OCI-LY1 (cell line): ENCODE measurements around the gene ACTR5.

Source experiments
- H2AFZ ChIP-seq: fragments of 200-600 bp; sonication (generic), shearing (Covaris generic); 2 replicates; pipeline ENCODE4 v1.6.0; 2014; ENCODE audit warnings: antibody characterized with exemption, mild to moderate bottlenecking, low read length
- H3F3A ChIP-seq: fragments of 200-600 bp; sonication (generic), shearing (Covaris generic); 2 replicates; pipeline ENCODE4 v1.6.0; 2014; ENCODE audit warnings: mild to moderate bottlenecking, antibody characterized with exemption, low read length, moderate library complexity; ENCODE audit not compliant: insufficient read depth
- H3K27ac ChIP-seq: fragments of 200-600 bp; sonication (generic); 2 replicates; pipeline ENCODE4 v1.5.1; 2014; ENCODE audit warnings: low read length, mixed run types, mild to moderate bottlenecking, low read depth; ENCODE audit not compliant: poor library complexity, severe bottlenecking
- H3K27me3 ChIP-seq: fragments of 200-600 bp; sonication (generic); 2 replicates; pipeline ENCODE4 v1.6.0; 2014; ENCODE audit warnings: antibody characterized with exemption, mild to moderate bottlenecking, low read length, moderate library complexity; ENCODE audit not compliant: insufficient read depth
- H3K36me3 ChIP-seq: fragments of 200-600 bp; sonication (generic); 2 replicates; pipeline ENCODE4 v1.6.1; 2014; ENCODE audit warnings: mild to moderate bottlenecking, antibody characterized with exemption, low read length, moderate library complexity, mixed read lengths; ENCODE audit not compliant: insufficient read depth
- H3K4me1 ChIP-seq: fragments of 200-600 bp; sonication (generic); 2 replicates; pipeline ENCODE4 v1.5.1; 2014; ENCODE audit warnings: mild to moderate bottlenecking, low read length, moderate library complexity; ENCODE audit not compliant: insufficient read depth, severe bottlenecking
- H3K4me2 ChIP-seq: fragments of 200-600 bp; sonication (generic), shearing (Covaris generic); 2 replicates; pipeline ENCODE4 v1.6.1; 2014; ENCODE audit warnings: low read length
- H3K4me3 ChIP-seq: fragments of 200-600 bp; sonication (generic); 2 replicates; pipeline ENCODE4 v1.5.1; 2014; ENCODE audit warnings: low read length, low read depth, mild to moderate bottlenecking, mixed read lengths; ENCODE audit not compliant: poor library complexity, severe bottlenecking
- H3K79me2 ChIP-seq: fragments of 200-600 bp; shearing (Covaris generic); 2 replicates; pipeline ENCODE4 v1.6.1; 2016; ENCODE audit warnings: mixed run types, low read length, mixed read lengths; ENCODE audit not compliant: insufficient read depth
- H3K9ac ChIP-seq: fragments of 200-600 bp; sonication (generic), shearing (Covaris generic); 2 replicates; pipeline ENCODE4 v1.6.1; 2014; ENCODE audit warnings: mild to moderate bottlenecking, low read length, mixed read lengths
- H3K9me2 ChIP-seq: fragments of 200-600 bp; sonication (generic), shearing (Covaris generic); 2 replicates; pipeline ENCODE4 v1.6.1; 2014; ENCODE audit warnings: low read depth, mild to moderate bottlenecking, low read length, mixed read lengths
- H3K9me3 ChIP-seq: fragments of 200-600 bp; shearing (Covaris generic); 2 replicates; pipeline ENCODE4 v1.6.1; 2014; ENCODE audit warnings: low read length, mixed read lengths
- H4K20me1 ChIP-seq: fragments of 200-600 bp; sonication (generic), shearing (Covaris generic); 2 replicates; pipeline ENCODE4 v1.6.0; 2016; ENCODE audit warnings: mild to moderate bottlenecking, low read length; ENCODE audit not compliant: insufficient read depth
- CTCF ChIP-seq: fragments of 200-600 bp; sonication (generic), shearing (Covaris generic); IDR thresholded peaks from 2 replicates; pipeline ENCODE4 v1.5.1; 2017; ENCODE audit warnings: mild to moderate bottlenecking, antibody characterized with exemption, low read length, moderate library complexity, mixed read lengths
- EZH2 ChIP-seq: fragments of 200-600 bp; sonication (generic), shearing (Covaris generic); IDR thresholded peaks from 2 replicates; pipeline ENCODE4 v1.8.0; 2017; ENCODE audit warnings: borderline replicate concordance, mixed run types, mild to moderate bottlenecking, antibody characterized with exemption, low read length, moderate library complexity, mixed read lengths

Gene ACTR5

GRCh38 chr20:38805502-38805957 lies 57.3 kb downstream of the ACTR5 start, which contains the start of gene PPP1R16B:
Gene PPP1R16B (plus strand): TSS chr20:38805697. CDS start chr20:38835926, 30,229 bp downstream.
- Histone ChIP-seq H3K27me3 (no peaks in the 10 kb centered on the region), H3K9ac (peak within 1 kb of the TSS; percentile 97), H3K9me2 (no peaks in the 10 kb centered on the region), H3K27ac (peak within 1 kb of the TSS; percentile 90), H3K4me3 (peak within 1 kb of the TSS; percentile 97), H3K36me3 (peaks cover 19% of the 10 kb centered on the region; the same call in 1 of the 2 replicates), H3K79me2 (peaks cover 42% of the 10 kb centered on the region), H3F3A (0 out of 2 replicates have a peak, but pooled peaks cover 5% of the 10 kb centered on the region), H4K20me1 (no peaks in the 10 kb centered on the region), H3K4me1 (peaks cover 50% of the 10 kb centered on the region), H2AFZ (no peak within 1 kb of the TSS), H3K9me3 (no peaks in the 10 kb centered on the region), H3K4me2 (peak within 1 kb of the TSS; percentile 90)
- TF ChIP-seq EZH2, result no peak
- TF ChIP-seq CTCF, result no peak

GRCh38 chr20:38805958-38806854 lies 57.9 kb downstream of the ACTR5 start:
- Histone ChIP-seq H3K4me1 (peaks cover 57% of the 10 kb centered on the region), H3K9ac (peak overlapping the region; percentile 97), H3K79me2 (peaks cover 48% of the 10 kb centered on the region), H3K9me3 (no peaks in the 10 kb centered on the region), H3K9me2 (no peaks in the 10 kb centered on the region), H3K4me2 (peak overlapping the region; percentile 90), H3K4me3 (peak overlapping the region; percentile 97), H2AFZ (no peak overlapping the region), H4K20me1 (no peaks in the 10 kb centered on the region), H3K27me3 (no peaks in the 10 kb centered on the region), H3K36me3 (peaks cover 26% of the 10 kb centered on the region; the same call in 1 of the 2 replicates), H3F3A (0 out of 2 replicates have a peak, but pooled peaks cover 5% of the 10 kb centered on the region), H3K27ac (peak overlapping the region; percentile 90)
- TF ChIP-seq EZH2, result no peak
- no peak for TF ChIP-seq CTCF

DNA sequence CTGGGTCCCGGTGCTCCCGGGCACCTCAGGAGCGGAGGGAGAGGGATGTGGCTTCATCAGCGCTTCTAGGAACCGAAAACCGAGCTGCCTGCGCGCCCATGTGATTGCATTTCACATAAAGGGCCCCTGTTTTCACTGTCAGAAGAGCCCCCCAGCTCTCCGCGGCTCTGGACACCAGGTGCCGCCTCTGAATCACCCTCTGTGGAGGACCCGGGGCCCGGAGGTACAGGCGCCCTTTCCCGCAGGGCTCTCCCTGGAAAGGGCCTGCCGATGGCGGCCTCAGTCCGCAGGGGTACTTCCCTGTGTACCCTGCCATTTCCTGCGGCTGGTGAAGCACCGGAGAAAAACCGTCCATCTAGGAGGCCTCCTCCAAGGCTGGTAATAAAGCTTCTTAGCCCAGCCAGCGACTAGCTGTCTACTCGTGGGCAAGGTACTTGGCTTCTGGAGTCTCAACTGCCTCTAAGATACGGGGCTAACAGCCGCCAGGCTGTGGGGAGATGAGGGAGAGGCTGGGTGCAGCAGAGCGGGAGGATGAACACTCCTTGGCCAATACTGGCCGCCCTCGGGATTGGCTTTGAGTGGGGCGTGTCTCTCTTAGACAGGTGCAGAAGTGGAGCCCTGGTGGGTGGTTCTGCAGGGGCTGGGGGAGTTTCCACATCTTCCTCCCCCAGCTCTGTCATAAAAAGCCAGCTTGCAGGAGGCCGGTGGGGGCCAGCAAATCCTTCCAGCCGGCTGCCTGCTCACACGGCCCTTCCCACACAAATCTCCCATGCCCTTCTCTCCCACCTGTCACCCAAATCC lies 58.8 kb downstream of the ACTR5 start:
- peaks cover 65% of the 10 kb centered on the region for H3K4me1 ChIP-seq
- H3K27me3 ChIP-seq, result no peaks in the 10 kb centered on the region
- peak overlapping the region; percentile 90 for H3K27ac ChIP-seq
- peak overlapping the region; percentile 97 for H3K4me3 ChIP-seq
- peaks cover 53% of the 10 kb centered on the region for H3K79me2 ChIP-seq
- 0 out of 2 replicates have a peak, but pooled peaks cover 5% of the 10 kb centered on the region for H3F3A ChIP-seq
- H3K36me3 ChIP-seq, result peaks cover 33% of the 10 kb centered on the region; the same call in 1 of the 2 replicates
- peak overlapping the region; percentile 90 for H3K4me2 ChIP-seq
- H3K9me2 ChIP-seq, result no peaks in the 10 kb centered on the region
- H4K20me1 ChIP-seq, result no peaks in the 10 kb centered on the region
- H2AFZ ChIP-seq, result no peak overlapping the region
- peak overlapping the region; percentile 97 for H3K9ac ChIP-seq
- H3K9me3 ChIP-seq, result no peaks in the 10 kb centered on the region
- TF ChIP-seq CTCF (no peak), EZH2 (no peak)
